Measurements from ENCODE around the gene CNOT2.

DNA sequence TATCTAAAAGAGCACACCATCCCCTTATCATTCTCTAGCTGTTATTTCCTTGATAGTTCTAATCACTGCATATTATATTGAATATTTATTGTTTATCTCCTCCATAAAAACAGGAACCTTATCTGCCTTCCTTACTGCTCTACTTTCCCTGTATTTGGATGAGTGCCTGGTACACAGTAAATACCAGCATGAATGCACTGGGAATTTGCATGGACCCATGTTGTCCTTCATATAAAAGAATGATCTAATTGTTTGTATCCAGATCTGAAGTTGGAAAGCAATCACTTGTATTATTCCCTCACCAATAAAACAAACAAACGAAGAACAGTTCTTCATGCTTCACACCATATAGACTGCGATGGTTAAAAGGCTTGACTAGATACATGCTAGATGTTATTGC, 15.3 kb upstream of the CNOT2 start:
- TF ChIP-seq, protein P1, sequence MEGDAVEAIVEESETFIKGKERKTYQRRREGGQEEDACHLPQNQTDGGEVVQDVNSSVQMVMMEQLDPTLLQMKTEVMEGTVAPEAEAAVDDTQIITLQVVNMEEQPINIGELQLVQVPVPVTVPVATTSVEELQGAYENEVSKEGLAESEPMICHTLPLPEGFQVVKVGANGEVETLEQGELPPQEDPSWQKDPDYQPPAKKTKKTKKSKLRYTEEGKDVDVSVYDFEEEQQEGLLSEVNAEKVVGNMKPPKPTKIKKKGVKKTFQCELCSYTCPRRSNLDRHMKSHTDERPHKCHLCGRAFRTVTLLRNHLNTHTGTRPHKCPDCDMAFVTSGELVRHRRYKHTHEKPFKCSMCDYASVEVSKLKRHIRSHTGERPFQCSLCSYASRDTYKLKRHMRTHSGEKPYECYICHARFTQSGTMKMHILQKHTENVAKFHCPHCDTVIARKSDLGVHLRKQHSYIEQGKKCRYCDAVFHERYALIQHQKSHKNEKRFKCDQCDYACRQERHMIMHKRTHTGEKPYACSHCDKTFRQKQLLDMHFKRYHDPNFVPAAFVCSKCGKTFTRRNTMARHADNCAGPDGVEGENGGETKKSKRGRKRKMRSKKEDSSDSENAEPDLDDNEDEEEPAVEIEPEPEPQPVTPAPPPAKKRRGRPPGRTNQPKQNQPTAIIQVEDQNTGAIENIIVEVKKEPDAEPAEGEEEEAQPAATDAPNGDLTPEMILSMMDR (optimal IDR thresholded peaks at IDR 0.05 in 1 of 3, IDR thresholded peaks at IDR 0.05 in 1 of 3, conservative IDR thresholded peaks at IDR 0.05 in 1 of 3; ENCODE audit: extremely low read depth in 1 of 3, insufficient read depth in 2 of 3, low read length in 3 of 3): no peak
- TF ChIP-seq EZH2 (IDR thresholded peaks at IDR 0.05; ENCODE audit: low read length): no peak
